Neural crest cell (in vitro differentiated cells): ENCODE results near the gene FBXL22. TPM values are rescaled to one million over a fixed set of nuclear protein-coding genes. Genes with fewer than 3 reads are reported as not detected.

Source experiments
- DNase-seq: peaks from one replicate; pipeline ENCODE4 v3.0.0; 2021; ENCODE audit warnings: low read depth, mixed read lengths, low spot score
- H3K27ac Mint-ChIP-seq: one replicate; pipeline ENCODE4 v1.8.0; 2021; ENCODE audit warnings: mild to moderate bottlenecking, mixed read lengths; ENCODE audit not compliant: unreplicated experiment
- H3K27me3 Mint-ChIP-seq: 2 replicates; pipeline ENCODE4 v1.8.0; 2021; ENCODE audit warnings: low read depth, mild to moderate bottlenecking, mixed read lengths
- H3K36me3 Mint-ChIP-seq: 2 replicates; pipeline ENCODE4 v1.8.0; 2021; ENCODE audit warnings: low read depth, mild to moderate bottlenecking, mixed read lengths
- H3K4me1 Mint-ChIP-seq: 2 replicates; pipeline ENCODE4 v1.8.0; 2021; ENCODE audit warnings: mixed read lengths
- H3K4me3 Mint-ChIP-seq: one replicate; pipeline ENCODE4 v1.8.0; 2021; ENCODE audit warnings: mild to moderate bottlenecking, mixed read lengths
- H3K9me3 Mint-ChIP-seq: 2 replicates; pipeline ENCODE4 v1.8.0; 2021; ENCODE audit warnings: mixed read lengths
- total RNA-seq: library from RNA; stranded (reverse); gene quantifications from 2 replicates; pipeline ENCODE4 v1.2.1, GENCODE V29; 2021
- TF ChIP-seq, protein P1 (sequence below): fragments of 200-600 bp; sonication (generic); conservative IDR thresholded peaks from 2 replicates; pipeline ENCODE4 v1.5.0; 2021; ENCODE audit warnings: antibody characterized with exemption, mild to moderate bottlenecking

FBXL22 gene
- total RNA-seq, 1 donor from 2014 or later: 0.93 TPM

DNA sequence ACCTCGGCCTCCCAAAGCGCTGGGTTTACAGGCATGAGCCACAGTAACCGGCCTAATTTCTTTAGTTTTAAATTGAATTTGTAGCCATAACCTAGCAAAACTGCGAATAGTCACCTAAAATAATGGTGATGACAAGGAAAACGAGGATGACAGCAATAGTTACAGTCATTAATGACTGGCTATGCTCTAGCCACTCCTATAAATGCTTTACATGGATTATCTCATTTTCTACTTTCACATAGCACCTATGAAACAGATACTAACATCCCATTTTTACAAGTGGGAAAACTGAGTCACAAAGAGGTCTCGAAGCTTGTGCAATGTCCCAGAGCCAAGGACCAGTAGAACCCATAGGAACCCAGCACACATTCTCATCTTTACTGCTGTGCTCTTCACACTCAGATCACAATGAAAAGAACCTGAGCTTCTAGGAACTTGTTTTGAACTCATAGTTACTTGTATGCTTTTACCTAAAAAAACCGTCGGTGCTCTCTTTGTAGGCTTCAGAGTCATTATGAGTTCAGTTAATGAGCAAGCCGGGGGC lies 39.4 kb downstream of the FBXL22 start:
- H3K27ac Mint-ChIP-seq: no peak overlapping the region
- no peak for DNase-seq
- no peak overlapping the region for H3K4me3 Mint-ChIP-seq
- H3K9me3 Mint-ChIP-seq: no peaks in the 10 kb centered on the region
- TF ChIP-seq, protein P1, sequence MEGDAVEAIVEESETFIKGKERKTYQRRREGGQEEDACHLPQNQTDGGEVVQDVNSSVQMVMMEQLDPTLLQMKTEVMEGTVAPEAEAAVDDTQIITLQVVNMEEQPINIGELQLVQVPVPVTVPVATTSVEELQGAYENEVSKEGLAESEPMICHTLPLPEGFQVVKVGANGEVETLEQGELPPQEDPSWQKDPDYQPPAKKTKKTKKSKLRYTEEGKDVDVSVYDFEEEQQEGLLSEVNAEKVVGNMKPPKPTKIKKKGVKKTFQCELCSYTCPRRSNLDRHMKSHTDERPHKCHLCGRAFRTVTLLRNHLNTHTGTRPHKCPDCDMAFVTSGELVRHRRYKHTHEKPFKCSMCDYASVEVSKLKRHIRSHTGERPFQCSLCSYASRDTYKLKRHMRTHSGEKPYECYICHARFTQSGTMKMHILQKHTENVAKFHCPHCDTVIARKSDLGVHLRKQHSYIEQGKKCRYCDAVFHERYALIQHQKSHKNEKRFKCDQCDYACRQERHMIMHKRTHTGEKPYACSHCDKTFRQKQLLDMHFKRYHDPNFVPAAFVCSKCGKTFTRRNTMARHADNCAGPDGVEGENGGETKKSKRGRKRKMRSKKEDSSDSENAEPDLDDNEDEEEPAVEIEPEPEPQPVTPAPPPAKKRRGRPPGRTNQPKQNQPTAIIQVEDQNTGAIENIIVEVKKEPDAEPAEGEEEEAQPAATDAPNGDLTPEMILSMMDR: no peak
- H3K36me3 Mint-ChIP-seq: peaks cover 10% of the 10 kb centered on the region
- no peaks in the 10 kb centered on the region for H3K27me3 Mint-ChIP-seq
- no peaks in the 10 kb centered on the region for H3K4me1 Mint-ChIP-seq

DNA sequence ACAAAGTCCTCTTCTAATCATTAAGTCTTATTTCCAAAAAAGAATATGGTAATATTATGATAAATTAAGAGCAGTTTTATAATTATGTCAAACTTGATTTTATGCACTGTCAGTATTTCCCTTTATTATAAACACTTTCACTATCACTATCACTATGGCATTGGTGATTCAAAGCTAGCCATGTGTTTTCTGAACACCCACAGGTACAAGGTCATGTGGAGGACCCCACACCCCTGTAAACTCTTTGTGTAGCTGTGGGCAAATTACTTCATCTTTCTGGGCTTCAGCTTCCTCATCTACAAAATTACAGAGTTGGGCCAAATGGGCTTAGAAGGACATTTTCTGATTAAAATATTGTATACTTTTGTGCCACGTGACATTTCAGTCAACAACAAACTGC lies 41.7 kb downstream of the FBXL22 start:
- TF ChIP-seq, protein P1: no peak

GRCh38 chr15:63640146-63640545 lies 43.0 kb downstream of the FBXL22 start:
- DNase-seq: no peak
- Mint-ChIP-seq H3K36me3 (peaks cover 4% of the 10 kb centered on the region), H3K9me3 (no peaks in the 10 kb centered on the region), H3K4me1 (no peaks in the 10 kb centered on the region), H3K27ac (no peak overlapping the region), H3K27me3 (no peaks in the 10 kb centered on the region), H3K4me3 (no peak overlapping the region)
- TF ChIP-seq, protein P1: no peak

More for the DNA sequence above, 41.7 kb downstream of the FBXL22 start:
- Mint-ChIP-seq H3K4me3 (no peak overlapping the region), H3K36me3 (peaks cover 7% of the 10 kb centered on the region), H3K27me3 (no peaks in the 10 kb centered on the region), H3K4me1 (no peaks in the 10 kb centered on the region), H3K9me3 (no peaks in the 10 kb centered on the region), H3K27ac (no peak overlapping the region)
- DNase-seq: no peak

Other genes with a start within 250 kb of the FBXL22 start
- gene CA12, start 215.5 kb upstream of the FBXL22 start, total RNA-seq: 1.1 TPM in 2 replicates
- gene USP3, start 92.8 kb upstream of the FBXL22 start, total RNA-seq: 80.0 and 85.7 TPM in 2 replicates
- 57.4 and 60.9 TPM in 2 replicates for gene HERC1, start 236.6 kb downstream of the FBXL22 start, total RNA-seq